Neural crest cell (in vitro differentiated cells): Measurements from ENCODE around the gene TRUB1. TPM values are rescaled to one million over a fixed set of nuclear protein-coding genes. Genes with fewer than 3 reads are reported as not detected.
"Not testable (repeated sequence)": the region's sequence is repeated elsewhere in the genome, so short reads cannot be mapped to it uniquely, and the experiment has no call there.

Experiments
- DNase-seq: peaks from one replicate; pipeline ENCODE4 v3.0.0; 2021; ENCODE audit warnings: low read depth, mixed read lengths, low spot score
- H3K27ac Mint-ChIP-seq: one replicate; pipeline ENCODE4 v1.8.0; 2021; ENCODE audit warnings: mild to moderate bottlenecking, mixed read lengths; ENCODE audit not compliant: unreplicated experiment
- H3K27me3 Mint-ChIP-seq: 2 replicates; pipeline ENCODE4 v1.8.0; 2021; ENCODE audit warnings: low read depth, mild to moderate bottlenecking, mixed read lengths
- H3K36me3 Mint-ChIP-seq: 2 replicates; pipeline ENCODE4 v1.8.0; 2021; ENCODE audit warnings: low read depth, mild to moderate bottlenecking, mixed read lengths
- H3K4me1 Mint-ChIP-seq: 2 replicates; pipeline ENCODE4 v1.8.0; 2021; ENCODE audit warnings: mixed read lengths
- H3K4me3 Mint-ChIP-seq: one replicate; pipeline ENCODE4 v1.8.0; 2021; ENCODE audit warnings: mild to moderate bottlenecking, mixed read lengths
- H3K9me3 Mint-ChIP-seq: 2 replicates; pipeline ENCODE4 v1.8.0; 2021; ENCODE audit warnings: mixed read lengths
- long read RNA-seq: library from polyadenylated mRNA; unstranded; transcript quantifications from one replicate; pipeline ENCODE4 v2.0.0, GENCODE V29; 2020
- total RNA-seq: library from RNA; stranded (reverse); gene quantifications from 2 replicates; pipeline ENCODE4 v1.2.1, GENCODE V29; 2021
- TF ChIP-seq, protein P1 (sequence below): fragments of 200-600 bp; sonication (generic); conservative IDR thresholded peaks from 2 replicates; pipeline ENCODE4 v1.5.0; 2021; ENCODE audit warnings: antibody characterized with exemption, mild to moderate bottlenecking

TRUB1 gene
- total RNA-seq = 17.5 and 19.8 TPM in 2 replicates
- long read RNA-seq, transcript TRUB1-201 (8 exons, 3,408 nt) = major isoform, 69 of 82 reads
- long read RNA-seq, partial matches to known transcripts = 7 of 82 reads
- long read RNA-seq, other reads (novel, unspliced or antisense) = 6 of 82 reads

DNA sequence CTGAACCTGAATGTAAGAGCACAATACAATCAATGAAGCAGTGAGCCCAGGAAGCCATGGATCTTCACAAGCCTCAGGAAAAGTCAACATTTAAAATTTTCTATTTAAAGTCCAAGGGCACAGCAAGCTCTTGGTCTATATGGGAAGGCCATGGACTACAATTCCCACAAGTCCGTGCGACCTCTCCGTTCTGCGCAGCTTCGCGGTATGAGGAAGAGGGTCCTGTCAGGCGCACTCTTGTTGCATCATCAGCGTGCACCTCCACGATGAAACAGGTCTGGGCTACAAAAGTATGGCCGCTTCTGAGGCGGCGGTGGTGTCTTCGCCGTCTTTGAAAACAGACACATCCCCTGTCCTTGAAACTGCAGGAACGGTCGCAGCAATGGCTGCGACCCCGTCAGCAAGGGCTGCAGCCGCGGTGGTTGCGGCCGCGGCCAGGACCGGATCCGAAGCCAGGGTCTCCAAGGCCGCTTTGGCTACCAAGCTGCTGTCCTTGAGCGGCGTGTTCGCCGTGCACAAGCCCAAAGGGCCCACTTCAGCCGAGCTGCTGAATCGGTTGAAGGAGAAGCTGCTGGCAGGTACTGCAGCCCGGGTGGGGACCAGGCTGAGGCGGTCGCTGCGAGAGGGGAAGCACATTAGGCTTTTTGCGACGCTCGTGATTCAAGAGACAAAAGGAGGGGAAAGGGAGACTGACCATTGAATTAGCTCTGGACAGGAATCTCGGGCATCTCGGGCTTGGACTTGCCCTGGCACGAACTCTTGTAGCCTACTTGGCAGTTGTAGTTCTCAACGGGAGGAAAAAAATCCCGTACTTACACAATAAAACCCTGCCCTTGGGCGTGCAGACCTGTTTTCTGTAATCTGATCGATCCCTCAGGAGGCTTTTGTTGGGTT, at the start of gene TRUB1:
Gene TRUB1 (plus strand): TSS at position 234 of the 894 bp plus-strand sequence. CDS start 59 bp downstream, at position 293.
- peaks cover 25% of the 10 kb centered on the region for H3K4me1 Mint-ChIP-seq

DNA sequence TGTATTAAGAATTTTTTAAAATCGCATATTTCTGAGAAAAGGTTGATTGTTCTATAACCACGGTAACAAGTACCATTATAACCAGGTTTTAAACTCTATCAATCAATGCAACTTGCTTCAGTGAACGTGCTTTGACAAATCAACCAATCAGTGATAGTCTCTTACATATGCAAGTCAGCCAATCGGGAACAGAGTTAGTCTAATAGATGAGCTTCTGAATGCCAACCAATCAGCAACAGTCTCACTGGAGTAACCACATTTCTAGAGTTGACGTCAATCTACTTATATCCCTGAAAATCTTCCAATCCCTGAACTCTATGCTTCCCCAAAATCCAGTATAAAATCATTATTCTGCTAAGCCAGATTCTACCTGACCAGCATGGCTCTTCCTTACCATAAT, 44.7 kb upstream of the TRUB1 start:
- H3K9me3 Mint-ChIP-seq = peaks cover 2% of the 10 kb centered on the region
- peaks cover 6% of the 10 kb centered on the region for H3K4me1 Mint-ChIP-seq
- H3K4me3 Mint-ChIP-seq = no peak overlapping the region

More for the DNA sequence above, at the start of gene TRUB1:
- Mint-ChIP-seq H3K4me3 (peak within 1 kb of the TSS; percentile 100), H3K9me3 (no peaks in the 10 kb centered on the region), H3K36me3 (no peaks in the 10 kb centered on the region), H3K27me3 (no peaks in the 10 kb centered on the region), H3K27ac (peak within 1 kb of the TSS; percentile 99)
- TF ChIP-seq, protein P1, sequence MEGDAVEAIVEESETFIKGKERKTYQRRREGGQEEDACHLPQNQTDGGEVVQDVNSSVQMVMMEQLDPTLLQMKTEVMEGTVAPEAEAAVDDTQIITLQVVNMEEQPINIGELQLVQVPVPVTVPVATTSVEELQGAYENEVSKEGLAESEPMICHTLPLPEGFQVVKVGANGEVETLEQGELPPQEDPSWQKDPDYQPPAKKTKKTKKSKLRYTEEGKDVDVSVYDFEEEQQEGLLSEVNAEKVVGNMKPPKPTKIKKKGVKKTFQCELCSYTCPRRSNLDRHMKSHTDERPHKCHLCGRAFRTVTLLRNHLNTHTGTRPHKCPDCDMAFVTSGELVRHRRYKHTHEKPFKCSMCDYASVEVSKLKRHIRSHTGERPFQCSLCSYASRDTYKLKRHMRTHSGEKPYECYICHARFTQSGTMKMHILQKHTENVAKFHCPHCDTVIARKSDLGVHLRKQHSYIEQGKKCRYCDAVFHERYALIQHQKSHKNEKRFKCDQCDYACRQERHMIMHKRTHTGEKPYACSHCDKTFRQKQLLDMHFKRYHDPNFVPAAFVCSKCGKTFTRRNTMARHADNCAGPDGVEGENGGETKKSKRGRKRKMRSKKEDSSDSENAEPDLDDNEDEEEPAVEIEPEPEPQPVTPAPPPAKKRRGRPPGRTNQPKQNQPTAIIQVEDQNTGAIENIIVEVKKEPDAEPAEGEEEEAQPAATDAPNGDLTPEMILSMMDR = no peak
- peak; percentile 75 for DNase-seq

DNA sequence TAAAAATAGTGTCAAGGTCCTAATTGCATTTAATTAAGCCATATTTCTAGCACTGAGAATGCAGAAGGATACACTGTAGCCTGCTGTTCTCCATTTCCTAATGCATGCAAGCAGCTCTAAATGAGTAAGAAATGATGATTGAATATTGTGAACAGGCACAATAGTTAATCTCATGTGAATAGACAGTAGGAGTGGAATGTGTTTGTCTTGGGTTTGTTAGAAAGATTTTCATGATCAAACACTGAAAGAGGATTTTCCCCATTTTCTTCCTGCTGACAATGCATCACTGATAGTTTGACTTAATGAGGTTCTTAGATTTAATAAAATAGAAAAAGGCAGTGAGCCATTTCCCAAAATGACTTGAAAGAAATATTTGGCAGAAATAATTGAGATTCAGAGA, 43.1 kb upstream of the TRUB1 start:
- Mint-ChIP-seq H3K27me3 (no peaks in the 10 kb centered on the region), H3K27ac (no peak overlapping the region), H3K4me1 (peaks cover 8% of the 10 kb centered on the region), H3K9me3 (peaks cover 2% of the 10 kb centered on the region), H3K4me3 (no peak overlapping the region), H3K36me3 (no peaks in the 10 kb centered on the region)
- no peak for DNase-seq
- TF ChIP-seq, protein P1 = no peak

More for the DNA sequence above, 44.7 kb upstream of the TRUB1 start:
- Mint-ChIP-seq H3K27ac (no peak overlapping the region), H3K27me3 (no peaks in the 10 kb centered on the region), H3K36me3 (no peaks in the 10 kb centered on the region)
- TF ChIP-seq, protein P1 = no peak
- no peak for DNase-seq

DNA sequence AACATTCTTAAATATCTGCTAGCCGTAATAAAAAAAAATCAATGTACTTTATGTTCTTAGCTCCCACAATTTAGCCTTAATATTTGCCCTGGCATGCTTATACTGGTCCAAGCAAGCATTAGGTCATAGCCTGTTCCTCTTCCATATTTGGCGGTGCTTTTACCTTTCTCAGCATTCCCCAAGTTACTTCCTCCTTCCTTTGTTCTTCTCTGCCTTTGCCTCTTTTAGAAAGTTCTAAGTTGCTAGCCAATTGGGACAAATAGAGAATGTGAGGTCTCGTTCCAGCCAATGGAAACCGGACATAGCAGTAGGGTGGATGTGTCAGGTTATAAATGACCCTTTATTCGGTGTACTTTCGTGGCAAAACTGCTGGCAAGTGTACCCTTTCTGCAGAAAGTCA, 41.0 kb upstream of the TRUB1 start:
- not testable (repeated sequence) for DNase-seq, H3K27me3 Mint-ChIP-seq, H3K4me3 Mint-ChIP-seq, H3K4me1 Mint-ChIP-seq, H3K9me3 Mint-ChIP-seq, H3K27ac Mint-ChIP-seq, H3K36me3 Mint-ChIP-seq

DNA sequence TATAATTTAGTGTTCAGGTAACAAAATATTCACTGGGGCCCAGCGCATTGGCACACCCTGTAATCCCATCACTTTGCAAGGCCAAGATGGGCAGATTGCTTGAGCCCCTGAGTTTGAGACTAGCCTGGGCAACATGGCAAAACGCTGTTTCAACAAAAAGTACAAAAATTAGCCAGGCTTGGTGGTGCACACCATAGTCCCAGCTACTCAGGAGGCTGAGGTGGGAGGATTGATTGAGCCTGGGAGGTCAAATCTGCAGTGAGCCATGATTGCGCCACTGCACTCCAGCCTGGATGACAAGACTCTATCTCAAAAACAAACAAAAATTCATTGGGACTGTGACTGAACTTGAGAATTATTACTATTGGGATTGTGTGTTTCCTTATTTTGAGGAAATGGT, 40.4 kb upstream of the TRUB1 start:
- H3K36me3 Mint-ChIP-seq = no peaks in the 10 kb centered on the region
- DNase-seq = no peak
- TF ChIP-seq, protein P1 = no peak
- no peak overlapping the region for H3K4me3 Mint-ChIP-seq
- peaks cover 15% of the 10 kb centered on the region for H3K4me1 Mint-ChIP-seq
- no peaks in the 10 kb centered on the region for H3K27me3 Mint-ChIP-seq
- no peak overlapping the region for H3K27ac Mint-ChIP-seq
- H3K9me3 Mint-ChIP-seq = peaks cover 2% of the 10 kb centered on the region

DNA sequence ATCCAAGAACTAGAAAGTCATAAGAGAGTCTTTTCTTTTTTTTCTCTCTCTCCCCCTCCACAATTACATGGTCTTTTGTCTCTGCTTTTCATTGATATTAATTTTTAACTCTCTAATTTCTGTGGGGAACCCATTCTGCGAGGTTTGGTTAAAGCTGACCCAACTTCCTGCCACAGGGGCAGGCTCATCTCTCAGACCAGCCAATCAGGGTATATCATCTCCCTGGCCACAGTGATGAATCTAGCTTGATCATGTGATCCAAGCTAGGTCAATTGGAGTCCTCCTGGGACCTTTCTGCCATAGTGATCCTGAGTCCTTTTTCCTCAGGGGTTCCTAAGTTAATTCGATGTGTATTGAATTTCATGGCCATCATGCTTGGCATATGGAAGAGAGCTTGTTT, 38.0 kb upstream of the TRUB1 start:
- H3K4me3 Mint-ChIP-seq = no peak overlapping the region
- H3K27ac Mint-ChIP-seq = no peak overlapping the region
- H3K27me3 Mint-ChIP-seq = no peaks in the 10 kb centered on the region
- peaks cover 15% of the 10 kb centered on the region for H3K4me1 Mint-ChIP-seq
- no peaks in the 10 kb centered on the region for H3K36me3 Mint-ChIP-seq
- no peaks in the 10 kb centered on the region for H3K9me3 Mint-ChIP-seq
- TF ChIP-seq, protein P1 = no peak
- DNase-seq = no peak
